ENCODE results near the gene OR9Q1.

GRCh38 chr11:58135171-58135570 lies 111.5 kb downstream of the OR9Q1 start:
- TF ChIP-seq CTCF (IDR thresholded peaks at IDR 0.05) (no peak), POLR2AphosphoS5 (IDR thresholded peaks at IDR 0.05) (no peak)
